Activated T-cell treated with anti-CD3 and anti-CD28 coated beads, Interleukin-2, amount 50 U/mL, for 72 hours (primary cell): ENCODE results near the gene ITCH. TPM values are rescaled to one million over a fixed set of nuclear protein-coding genes. Genes with fewer than 3 reads are reported as not detected.
"Not testable (repeated sequence)": the region's sequence is repeated elsewhere in the genome, so short reads cannot be mapped to it uniquely, and the experiment has no call there.

ENCODE experiments used
- ATAC-seq, 2 donors: fragments of 150-1000 bp; cut with Tn5 transposase; replicated peaks in 1 of 2; 2 replicates each; pipeline ENCODE4 v1.10.0; 2021; ENCODE audit warnings: moderate library complexity in 2 of 2, mild to moderate bottlenecking in 1 of 2
- DNase-seq, 2 donors: peaks; one replicate each; pipeline ENCODE4 v3.0.0; 2021 to 2022; ENCODE audit warnings: mixed read lengths in 1 of 2
- H3K27ac Mint-ChIP-seq: one replicate; pipeline ENCODE4 v1.8.0; 2022; ENCODE audit warnings: mild to moderate bottlenecking, moderate library complexity, mixed read lengths
- H3K27me3 Mint-ChIP-seq: one replicate; pipeline ENCODE4 v1.8.0; 2022; ENCODE audit warnings: low read depth, mixed read lengths
- H3K36me3 Mint-ChIP-seq, 2 donors: one replicate each; pipeline ENCODE4 v1.8.0; 2022; ENCODE audit warnings: mixed read lengths in 2 of 2, mild to moderate bottlenecking in 1 of 2; ENCODE audit not compliant: insufficient read depth in 2 of 2
- H3K4me1 Mint-ChIP-seq: one replicate; pipeline ENCODE4 v1.8.0; 2022; ENCODE audit warnings: low read depth, mixed read lengths
- H3K4me3 Mint-ChIP-seq, 2 donors: one replicate each; pipeline ENCODE4 v1.8.0; 2022; ENCODE audit warnings: mild to moderate bottlenecking in 2 of 2, mixed read lengths in 2 of 2, moderate library complexity in 2 of 2
- H3K9me3 Mint-ChIP-seq, 2 donors: one replicate each; pipeline ENCODE4 v1.8.0; 2022; ENCODE audit warnings: mixed read lengths in 2 of 2
- total RNA-seq, 2 donors: library from RNA; stranded (reverse); gene quantifications; one replicate each; pipeline ENCODE4 v1.2.3, GENCODE V29; 2022

The ITCH gene
- total RNA-seq, 2 donors from 2014 or later = 66.5 to 72.1 TPM

DNA sequence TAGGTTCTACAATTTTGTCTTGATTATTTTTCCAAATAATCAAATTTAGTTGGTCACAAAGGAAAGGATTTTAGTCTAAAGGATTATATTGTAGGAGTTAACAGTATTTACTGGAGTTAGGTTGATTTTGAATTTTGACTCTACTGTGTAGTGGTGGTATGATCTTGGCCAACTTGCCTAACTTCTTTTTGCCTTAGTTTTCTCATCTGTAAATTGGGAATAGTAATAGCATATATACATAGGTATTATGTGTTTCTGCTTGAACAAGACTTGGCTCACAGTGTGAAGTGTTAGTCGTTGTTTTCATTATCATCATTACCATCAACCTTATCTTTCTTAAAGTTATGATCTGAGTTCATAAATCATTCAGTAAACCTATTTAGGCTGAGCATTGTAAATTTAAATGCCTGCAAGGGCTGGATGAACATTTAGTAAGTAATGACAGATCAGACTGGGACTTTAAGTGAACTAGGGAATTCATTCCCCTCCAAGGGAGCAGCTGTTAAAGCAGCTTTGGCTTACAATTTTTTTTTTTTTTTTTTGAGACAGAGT, 11.2 kb downstream of the ITCH start:
- no peaks in the 10 kb centered on the region for H3K9me3 Mint-ChIP-seq
- no peak overlapping the region for H3K27ac Mint-ChIP-seq
- H3K36me3 Mint-ChIP-seq = peaks cover 4 to 22% of the 10 kb centered on the region in 2 donors
- H3K27me3 Mint-ChIP-seq = no peaks in the 10 kb centered on the region
- DNase-seq (no peak), ATAC-seq (no peak)
- peaks cover 30% of the 10 kb centered on the region for H3K4me1 Mint-ChIP-seq
- H3K4me3 Mint-ChIP-seq = no peak overlapping the region

DNA sequence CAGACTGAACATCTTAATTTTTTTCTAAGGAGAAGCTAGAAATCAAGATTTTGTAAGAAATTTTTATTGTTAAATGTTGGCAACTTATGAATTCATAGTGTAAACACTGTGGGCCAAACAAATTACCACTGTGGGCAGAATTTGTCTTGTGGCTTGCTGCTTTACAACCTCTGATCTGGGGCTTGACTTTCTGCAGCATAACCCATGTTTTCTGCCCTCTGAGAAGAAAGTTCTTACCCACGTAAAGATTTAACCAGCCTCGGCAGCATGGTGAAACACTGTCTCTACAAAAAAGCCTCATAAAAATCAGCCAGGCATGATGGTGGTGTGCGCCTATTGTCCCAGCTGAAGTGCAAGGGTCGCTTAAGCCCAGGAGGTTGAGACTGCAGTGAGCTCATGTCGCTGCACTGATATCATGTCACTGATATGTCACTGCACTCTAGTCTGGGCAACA, 12.9 kb downstream of the ITCH start:
- ATAC-seq = no peak
- Mint-ChIP-seq H3K27me3 (no peaks in the 10 kb centered on the region), H3K4me3 (no peak overlapping the region), H3K9me3 (no peaks in the 10 kb centered on the region), H3K4me1 (peaks cover 24% of the 10 kb centered on the region), H3K27ac (no peak overlapping the region), H3K36me3 (peaks cover 2 to 15% of the 10 kb centered on the region in 2 donors)
- DNase-seq = no peak

DNA sequence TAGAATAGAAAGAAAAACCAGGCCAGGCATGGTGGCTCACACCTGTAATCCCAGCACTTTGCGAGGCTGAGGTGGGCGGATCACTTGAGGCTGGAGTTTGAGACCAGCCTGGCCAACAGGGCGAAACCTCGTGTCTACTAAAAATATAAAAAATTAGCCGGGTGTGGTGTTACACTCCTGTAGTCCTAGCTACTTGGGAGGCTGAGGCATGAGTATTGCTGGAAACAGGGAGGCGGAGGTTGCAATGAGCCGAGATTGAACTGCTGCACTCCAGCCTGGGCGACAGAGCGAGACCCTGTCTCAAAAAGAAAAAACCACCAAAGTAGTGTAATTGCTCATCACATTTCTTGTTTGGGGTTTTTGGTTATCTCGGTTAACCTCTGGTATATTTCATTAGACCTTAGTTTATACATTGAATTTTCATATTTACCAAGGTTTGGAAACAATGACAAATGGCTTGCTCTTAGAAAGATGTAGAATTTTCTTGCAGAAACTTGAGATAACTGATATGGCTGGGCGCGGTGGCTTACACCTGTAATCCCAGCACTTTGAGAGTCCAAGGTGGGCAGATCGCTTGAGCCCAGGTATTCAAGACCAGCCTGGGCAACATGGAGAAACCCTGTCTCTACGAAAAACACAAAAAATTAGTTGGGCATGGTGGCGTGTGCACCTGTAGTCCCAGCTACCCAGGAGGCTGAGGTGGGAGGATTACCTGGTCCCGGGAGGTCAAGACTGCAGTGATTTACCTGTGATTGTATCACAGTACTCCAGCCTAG, 14.2 kb downstream of the ITCH start:
- no peaks in the 10 kb centered on the region for H3K27me3 Mint-ChIP-seq
- H3K36me3 Mint-ChIP-seq = peaks cover 0 to 12% of the 10 kb centered on the region in 2 donors
- H3K9me3 Mint-ChIP-seq = no peaks in the 10 kb centered on the region
- H3K4me3 Mint-ChIP-seq = peak overlapping the region in 1 of 2 donors; percentile 23
- no peak overlapping the region for H3K27ac Mint-ChIP-seq
- ATAC-seq (peak; percentile 71 to 72), DNase-seq (peak; percentile 5 to 14)
- peaks cover 24% of the 10 kb centered on the region for H3K4me1 Mint-ChIP-seq

DNA sequence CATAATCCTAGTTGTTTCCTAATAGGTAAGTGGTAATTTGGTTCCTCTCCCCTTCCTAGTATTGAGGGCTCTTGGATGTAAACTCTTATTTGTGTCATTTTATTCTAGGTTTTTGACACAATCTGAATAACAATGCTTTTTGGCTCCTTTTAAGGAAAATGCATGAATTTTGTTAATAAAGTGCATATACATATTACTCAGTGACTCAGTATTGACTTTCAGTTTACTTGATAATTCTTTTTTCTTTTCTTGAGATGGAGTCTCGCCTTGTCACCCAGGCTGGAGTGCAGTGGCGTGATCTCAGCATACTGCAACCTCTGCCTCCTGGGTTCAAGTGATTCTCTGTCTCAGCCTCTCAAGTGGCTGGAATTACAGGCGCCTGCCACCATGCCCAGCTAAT, 19.1 kb downstream of the ITCH start:
- ATAC-seq = no peak

DNA sequence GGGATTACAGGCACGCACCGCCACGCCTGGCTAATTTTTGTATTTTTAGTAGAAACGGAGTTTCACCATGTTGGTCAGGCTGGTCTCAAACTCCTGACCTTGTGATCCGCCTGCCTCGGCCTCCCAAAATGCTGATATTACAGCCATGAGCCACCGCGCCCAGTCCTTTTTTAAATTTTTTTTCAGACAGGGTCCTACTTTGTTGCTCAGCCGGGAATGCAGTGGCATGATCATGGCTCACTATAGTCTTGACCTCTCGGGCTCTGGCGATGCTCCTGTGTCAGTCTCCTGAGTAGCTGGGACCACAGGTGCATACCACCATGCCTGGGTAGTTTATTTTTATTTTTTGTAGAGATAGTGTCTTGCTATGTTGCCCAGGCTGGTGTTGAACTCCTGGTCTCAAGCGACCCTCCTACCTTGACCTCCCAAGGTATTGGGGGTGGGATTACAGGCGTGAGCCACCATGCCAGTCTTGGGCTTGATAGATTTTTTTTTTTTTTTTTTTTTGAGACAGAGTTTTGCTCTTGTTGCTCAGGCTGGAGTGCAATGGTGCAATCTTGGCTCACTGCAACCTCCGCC, 19.9 kb downstream of the ITCH start:
- ATAC-seq, DNase-seq, H3K4me3 Mint-ChIP-seq, H3K9me3 Mint-ChIP-seq, H3K27me3 Mint-ChIP-seq, H3K36me3 Mint-ChIP-seq, H3K27ac Mint-ChIP-seq: not testable (repeated sequence)
- H3K4me1 Mint-ChIP-seq = peaks cover 12% of the 10 kb centered on the region

More for the DNA sequence above, 19.1 kb downstream of the ITCH start:
- no peak overlapping the region for H3K4me3 Mint-ChIP-seq
- peaks cover 15% of the 10 kb centered on the region for H3K4me1 Mint-ChIP-seq
- H3K36me3 Mint-ChIP-seq = peaks cover 0 to 4% of the 10 kb centered on the region in 2 donors
- H3K27ac Mint-ChIP-seq = no peak overlapping the region
- DNase-seq = no peak
- no peaks in the 10 kb centered on the region for H3K27me3 Mint-ChIP-seq
- H3K9me3 Mint-ChIP-seq = no peaks in the 10 kb centered on the region

DNA sequence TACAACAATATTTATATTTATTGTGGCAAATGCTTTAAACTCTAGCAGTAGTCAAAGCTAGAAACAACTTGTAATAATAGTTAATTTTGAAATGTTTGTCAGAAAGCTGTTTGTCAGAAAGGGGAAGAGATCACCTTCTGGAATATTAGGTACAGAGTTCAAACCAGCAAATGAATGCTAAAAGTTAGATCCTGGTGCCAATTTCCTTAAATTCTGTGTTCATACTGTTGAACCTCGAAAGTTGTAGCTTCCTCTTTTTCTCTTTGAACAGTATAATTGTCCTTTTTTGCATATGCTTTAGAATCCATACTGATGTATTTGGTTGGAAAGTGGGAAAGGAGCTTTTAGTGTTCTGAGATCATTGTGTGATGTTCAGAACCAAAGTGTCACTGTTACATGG, 22.4 kb downstream of the ITCH start:
- Mint-ChIP-seq H3K27ac (no peak overlapping the region), H3K9me3 (no peaks in the 10 kb centered on the region), H3K4me3 (no peak overlapping the region), H3K36me3 (peaks cover 0 to 3% of the 10 kb centered on the region in 2 donors), H3K4me1 (peaks cover 26% of the 10 kb centered on the region), H3K27me3 (no peaks in the 10 kb centered on the region)
- ATAC-seq (no peak), DNase-seq (no peak)

DNA sequence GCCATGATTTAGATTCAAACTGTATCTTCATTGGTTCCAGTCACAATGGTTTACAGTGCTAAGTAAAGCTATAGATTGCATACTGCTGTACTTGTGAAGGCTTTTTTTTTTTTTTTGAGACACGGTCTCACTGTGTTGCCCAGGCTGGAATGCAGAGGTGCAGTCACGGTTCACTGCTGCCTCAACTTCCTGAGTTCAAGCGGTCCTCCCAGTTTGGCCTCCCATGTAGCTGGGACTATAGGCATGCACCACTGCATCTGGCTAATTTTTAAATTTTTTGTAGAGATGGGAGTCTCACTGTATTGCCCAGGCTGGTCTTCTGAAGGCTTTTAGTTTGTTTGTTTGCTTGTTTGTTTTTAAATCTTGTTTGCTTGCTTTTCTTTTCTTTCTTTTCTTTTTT, 24.9 kb downstream of the ITCH start:
- H3K36me3 Mint-ChIP-seq = peaks cover 0 to 4% of the 10 kb centered on the region in 2 donors
- H3K9me3 Mint-ChIP-seq = no peaks in the 10 kb centered on the region
- DNase-seq (no peak), ATAC-seq (no peak)
- peak overlapping the region; percentile 88 for H3K27ac Mint-ChIP-seq
- H3K4me1 Mint-ChIP-seq = peaks cover 34% of the 10 kb centered on the region
- no peak overlapping the region for H3K4me3 Mint-ChIP-seq
- H3K27me3 Mint-ChIP-seq = no peaks in the 10 kb centered on the region

DNA sequence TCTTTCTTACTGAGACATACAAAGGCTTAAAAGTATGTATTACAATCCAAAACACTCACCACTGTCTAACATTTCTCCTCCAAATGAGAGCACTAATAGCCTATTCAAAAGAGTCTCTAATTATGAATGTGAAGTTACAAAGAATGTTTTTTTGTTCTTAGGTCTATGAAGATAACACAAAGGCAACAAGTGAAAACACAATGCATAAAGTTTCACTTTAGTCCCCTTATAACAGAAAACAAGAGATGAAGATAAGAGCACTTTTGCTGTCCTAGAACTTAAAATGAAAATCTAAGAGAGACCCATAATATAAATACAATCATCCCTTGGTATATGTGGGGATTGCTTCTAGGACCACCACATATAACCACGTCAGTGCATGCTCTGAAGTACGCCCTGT, 25.6 kb downstream of the ITCH start:
- H3K4me1 Mint-ChIP-seq = peaks cover 34% of the 10 kb centered on the region
- H3K36me3 Mint-ChIP-seq = peaks cover 2 to 8% of the 10 kb centered on the region in 2 donors
- H3K4me3 Mint-ChIP-seq = peak overlapping the region in 1 of 2 donors; percentile 3
- H3K9me3 Mint-ChIP-seq = no peaks in the 10 kb centered on the region
- peak overlapping the region; percentile 88 for H3K27ac Mint-ChIP-seq
- no peak for ATAC-seq
- no peak for DNase-seq
- no peaks in the 10 kb centered on the region for H3K27me3 Mint-ChIP-seq

DNA sequence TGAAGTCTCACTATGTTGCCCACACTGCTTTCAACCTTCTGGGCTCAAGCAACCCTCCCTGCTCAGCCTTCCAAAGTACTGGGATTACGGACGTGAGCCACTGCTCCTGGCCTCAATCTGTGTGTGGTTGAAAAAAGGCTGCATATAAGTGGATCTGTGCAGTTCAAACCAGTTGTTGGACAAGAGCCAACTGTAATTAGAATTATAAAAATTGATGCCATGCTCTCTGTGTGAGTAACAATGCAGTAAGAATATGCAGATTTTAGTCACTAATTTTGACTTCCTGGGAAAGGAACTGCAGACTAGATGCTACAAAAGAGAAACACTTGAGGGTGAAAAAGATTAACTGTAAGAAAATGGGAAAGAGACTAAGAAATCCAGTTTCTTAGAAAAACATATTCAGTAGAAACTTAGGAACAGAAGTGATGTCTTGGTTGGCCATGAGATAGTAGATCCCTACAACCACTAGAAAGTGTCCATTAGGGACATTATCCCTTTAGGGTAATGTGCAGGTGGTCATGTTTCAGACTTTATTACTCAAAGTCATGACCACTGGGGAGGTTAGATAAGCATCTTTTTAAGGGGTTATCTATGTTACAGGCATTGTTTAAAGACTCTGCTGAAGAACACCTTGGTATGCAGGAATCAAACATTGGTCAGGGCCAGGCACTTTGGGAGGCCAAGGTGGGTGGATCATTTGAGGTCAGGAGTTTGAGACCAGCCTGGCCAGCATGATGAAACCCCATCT, 26.3 kb downstream of the ITCH start:
- no peak for DNase-seq
- peaks cover 34% of the 10 kb centered on the region for H3K4me1 Mint-ChIP-seq
- H3K4me3 Mint-ChIP-seq = no peak overlapping the region
- H3K36me3 Mint-ChIP-seq = peaks cover 2 to 8% of the 10 kb centered on the region in 2 donors
- peak overlapping the region; percentile 63 for H3K27ac Mint-ChIP-seq
- H3K9me3 Mint-ChIP-seq = no peaks in the 10 kb centered on the region
- H3K27me3 Mint-ChIP-seq = no peaks in the 10 kb centered on the region
- no peak for ATAC-seq

DNA sequence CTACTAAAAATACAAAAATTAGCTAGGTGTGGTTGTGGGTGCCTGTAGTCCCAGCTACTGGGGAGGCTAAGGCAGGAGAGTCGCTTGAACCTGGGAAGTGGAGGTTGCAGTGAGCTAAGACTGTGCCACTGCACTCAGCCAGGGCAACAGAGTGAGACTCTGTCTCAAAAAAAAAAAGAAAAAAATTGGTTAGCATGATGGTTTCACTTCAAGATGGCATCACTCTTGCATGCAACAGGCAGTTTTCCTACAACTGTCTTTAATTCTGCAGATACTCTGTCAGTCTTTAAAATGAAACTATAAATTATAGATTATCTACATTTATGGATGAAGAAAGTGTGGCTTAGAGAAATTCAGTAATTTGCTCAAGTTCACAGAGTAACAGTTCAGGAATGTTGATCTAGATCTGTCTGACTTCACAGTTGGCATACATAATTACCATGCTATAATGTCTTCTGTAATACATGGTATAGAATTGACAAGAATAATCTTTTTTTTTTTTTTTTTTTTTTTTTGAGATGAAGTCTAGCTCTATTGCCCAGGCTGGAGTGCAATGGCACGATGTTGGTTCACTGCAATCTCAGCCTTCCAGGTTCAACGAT, 27.0 kb downstream of the ITCH start:
- no peak overlapping the region for H3K4me3 Mint-ChIP-seq
- H3K36me3 Mint-ChIP-seq = peaks cover 4 to 11% of the 10 kb centered on the region in 2 donors
- H3K27me3 Mint-ChIP-seq = no peaks in the 10 kb centered on the region
- peak overlapping the region; percentile 63 for H3K27ac Mint-ChIP-seq
- no peak for ATAC-seq
- no peaks in the 10 kb centered on the region for H3K9me3 Mint-ChIP-seq
- peaks cover 34% of the 10 kb centered on the region for H3K4me1 Mint-ChIP-seq
- DNase-seq = no peak

DNA sequence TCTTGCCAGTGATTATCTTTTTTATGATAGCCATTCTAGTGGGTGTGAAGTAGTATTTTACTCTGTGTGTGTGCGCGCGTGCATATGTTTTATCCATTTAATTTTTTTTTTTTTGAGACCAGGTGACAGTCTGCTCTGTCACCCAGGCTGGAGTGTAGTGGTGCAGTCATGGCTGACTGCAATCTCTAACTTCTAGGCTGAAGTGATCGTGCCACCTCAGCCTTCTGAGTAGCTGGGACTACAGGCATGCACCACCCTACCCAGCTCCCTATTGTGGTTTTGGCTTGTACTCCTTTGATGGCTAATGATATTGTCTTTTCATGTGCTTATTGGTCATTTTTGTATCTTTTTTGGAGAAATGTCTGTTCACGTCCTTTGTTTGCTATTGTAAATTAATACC, 33.3 kb downstream of the ITCH start:
- ATAC-seq = no peak
- Mint-ChIP-seq H3K27me3 (no peaks in the 10 kb centered on the region), H3K36me3 (peaks cover 8 to 24% of the 10 kb centered on the region in 2 donors), H3K4me3 (no peak overlapping the region), H3K9me3 (no peaks in the 10 kb centered on the region), H3K4me1 (peaks cover 22% of the 10 kb centered on the region), H3K27ac (no peak overlapping the region)
- no peak for DNase-seq

DNA sequence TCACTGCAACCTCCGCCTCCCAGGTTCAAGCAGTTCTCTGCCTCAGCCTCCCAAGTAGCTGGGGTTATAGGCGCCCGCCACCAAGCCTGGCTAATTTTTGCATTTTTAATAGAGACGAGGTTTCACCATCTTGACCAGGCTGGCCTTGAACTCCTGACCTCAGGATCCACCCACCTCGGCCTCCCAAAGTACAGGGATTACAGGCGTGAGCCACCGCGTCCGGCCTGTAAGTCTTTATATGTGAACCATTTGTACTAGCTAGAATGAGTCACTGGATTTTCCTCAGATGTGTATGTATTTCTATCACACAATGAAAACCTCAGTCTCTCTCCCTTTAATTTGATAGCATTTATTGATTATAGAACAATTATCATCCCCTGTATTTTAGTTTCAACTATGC, 34.0 kb downstream of the ITCH start:
- Mint-ChIP-seq H3K4me1 (peaks cover 29% of the 10 kb centered on the region), H3K9me3 (no peaks in the 10 kb centered on the region), H3K27me3 (no peaks in the 10 kb centered on the region), H3K27ac (peak overlapping the region; percentile 26), H3K4me3 (no peak overlapping the region), H3K36me3 (peaks cover 8 to 25% of the 10 kb centered on the region in 2 donors)
- ATAC-seq (no peak), DNase-seq (no peak)
